ENCODE results near the gene EYS.
"Not testable (repeated sequence)": the region's sequence is repeated elsewhere in the genome, so short reads cannot be mapped to it uniquely, and the experiment has no call there.

EYS gene

DNA sequence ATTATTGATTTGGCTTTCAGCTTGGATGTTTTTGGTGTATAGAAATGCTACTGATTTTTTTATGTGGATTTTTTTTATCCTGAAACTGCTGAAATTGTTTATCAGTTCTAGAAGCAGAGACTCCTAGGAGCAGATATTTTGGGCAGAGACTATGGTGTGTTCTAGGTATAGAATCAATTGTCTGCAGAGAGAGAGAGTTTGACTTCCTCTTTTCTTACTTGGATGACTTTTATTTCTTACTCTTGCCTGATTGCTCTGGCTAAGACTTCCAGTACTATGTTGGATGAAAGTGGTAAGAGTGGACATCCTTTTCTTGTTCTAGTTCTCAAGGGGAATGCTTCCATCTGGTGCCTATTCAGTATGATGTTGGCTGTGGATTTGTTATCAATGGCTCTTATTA lies 1700.8 kb downstream of the EYS start:
- no peak for DNase-seq

DNA sequence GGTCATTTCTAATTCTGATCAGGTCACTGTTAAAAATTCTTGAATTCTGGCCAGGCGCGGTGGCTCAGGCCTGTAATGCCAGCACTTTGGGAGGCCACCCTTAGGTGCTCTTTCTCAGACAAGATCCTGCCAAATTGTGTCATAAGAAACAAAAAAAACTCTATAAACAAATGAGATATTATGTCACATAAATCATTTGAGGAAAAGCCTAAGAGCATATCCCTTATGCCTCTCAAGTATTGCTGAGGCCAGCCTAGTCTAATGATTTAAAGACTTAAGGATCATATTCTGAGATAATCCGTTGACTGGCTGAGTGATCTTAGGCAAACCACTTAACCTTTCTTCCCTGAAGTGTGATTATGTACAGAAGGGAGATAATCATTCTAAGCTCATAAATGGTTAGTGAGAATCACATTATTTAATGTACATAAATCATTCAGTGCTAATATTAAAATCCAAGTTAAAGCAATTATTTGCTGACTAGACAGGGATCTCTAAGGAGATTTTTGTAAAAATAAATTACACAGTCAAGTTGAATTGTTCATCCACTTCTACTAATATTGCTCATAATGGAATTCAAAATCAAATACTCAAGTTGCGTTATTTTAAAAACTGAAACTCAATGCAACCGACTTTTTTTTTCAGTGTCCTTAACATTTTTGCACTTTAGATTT lies 1706.1 kb downstream of the EYS start:
- no peak for DNase-seq

GRCh38 chr6:63999613-64000012 lies 1707.4 kb downstream of the EYS start:
- no peak for DNase-seq

- no peak for DNase-seq
Measured at GRCh38 chr6:63998991-63999390, 1708.0 kb downstream of the EYS start.

DNA sequence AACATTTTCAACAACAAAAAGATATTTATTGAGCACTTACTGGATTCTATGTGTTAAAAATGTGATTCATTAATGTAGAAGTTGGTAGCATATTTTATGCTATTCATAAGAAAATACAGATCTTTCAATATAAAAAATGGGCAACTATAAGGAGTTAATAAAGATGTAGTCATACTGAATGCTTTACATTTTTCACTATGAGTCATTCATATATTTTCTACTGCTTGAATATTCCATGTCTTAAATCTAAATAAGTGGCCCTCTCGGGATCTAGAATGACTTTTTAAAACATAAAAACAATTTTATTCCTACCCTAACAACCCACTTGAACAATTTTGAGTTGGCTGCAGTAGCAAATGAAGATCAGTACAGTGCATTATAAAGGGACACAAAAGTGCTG lies 1709.3 kb downstream of the EYS start:
- no peak for DNase-seq

- DNase-seq, result no peak
Measured at GRCh38 chr6:63997221-63997620, 1709.8 kb downstream of the EYS start.

GRCh38 chr6:63985223-63985622 lies 1721.8 kb downstream of the EYS start:
- no peak for DNase-seq

DNA sequence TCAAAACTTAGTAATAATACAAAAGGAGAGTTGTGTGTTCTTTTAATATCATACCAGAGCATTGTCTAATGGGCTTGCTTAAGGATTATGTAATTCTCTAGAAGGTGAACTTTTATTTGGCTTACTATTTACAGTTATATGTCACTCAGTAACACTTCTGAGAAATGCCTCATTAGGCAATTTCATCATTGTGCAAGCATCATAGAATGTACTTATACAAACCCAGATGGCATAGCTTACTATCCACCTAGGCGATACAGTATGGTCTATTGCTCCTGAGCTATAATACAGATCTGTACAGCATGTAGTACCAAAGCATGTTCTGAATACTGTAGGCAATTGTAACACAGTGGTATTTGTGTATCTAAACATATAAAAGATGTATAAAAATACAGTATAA lies 1731.3 kb downstream of the EYS start:
- DNase-seq, result no peak

- DNase-seq, result no peak
Measured at GRCh38 chr6:63968650-63969049, 1738.4 kb downstream of the EYS start.

GRCh38 chr6:63964366-63964765 lies 1742.7 kb downstream of the EYS start:
- DNase-seq, result no peak

GRCh38 chr6:63963769-63964315 lies 1743.2 kb downstream of the EYS start:
- no peak for DNase-seq

GRCh38 chr6:63953336-63954021 lies 1753.5 kb downstream of the EYS start:
- not testable (repeated sequence) for DNase-seq

- no peak for DNase-seq
Measured at GRCh38 chr6:63947792-63948529, 1759.1 kb downstream of the EYS start.

DNA sequence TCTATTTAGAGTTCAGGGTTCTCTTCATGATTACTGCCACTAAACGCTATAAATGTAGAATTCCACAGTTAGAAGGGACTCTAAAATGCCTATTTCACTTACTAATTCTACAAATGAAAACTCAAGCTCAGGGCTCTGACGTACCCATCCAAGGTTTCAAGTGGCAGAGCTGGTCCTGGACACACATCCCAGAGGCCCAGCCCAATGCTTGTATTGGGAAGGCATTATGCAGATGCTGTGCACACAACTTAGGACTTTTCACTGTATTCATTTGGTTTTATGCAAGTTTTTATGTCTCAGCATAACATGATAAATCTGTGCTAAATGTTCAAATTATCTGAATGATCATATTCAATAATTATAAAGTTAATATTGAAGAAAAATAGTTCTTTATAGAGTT lies 1761.0 kb downstream of the EYS start:
- no peak for DNase-seq

DNA sequence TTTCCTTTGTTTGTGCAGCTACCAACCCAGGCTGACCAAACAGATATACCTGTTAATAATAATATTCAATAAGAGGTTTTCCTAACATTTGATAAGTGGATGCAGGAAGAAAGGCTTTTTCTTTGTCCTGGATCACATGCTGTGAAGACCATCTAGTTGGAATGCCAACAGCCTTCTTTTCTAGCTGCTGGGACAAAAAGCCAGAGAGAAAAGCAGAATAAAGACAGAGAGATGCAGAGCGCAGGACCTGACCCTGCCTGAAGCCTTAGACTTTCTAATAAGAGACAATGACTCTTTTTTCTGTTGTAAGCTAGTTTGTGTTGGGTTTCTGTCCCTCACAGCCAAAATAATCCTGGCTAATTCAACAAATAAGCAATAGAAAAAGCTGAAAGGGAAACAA lies 1763.2 kb downstream of the EYS start:
- no peak for DNase-seq

- no peak for DNase-seq
Measured at GRCh38 chr6:63941747-63942470, 1765.1 kb downstream of the EYS start.

DNA sequence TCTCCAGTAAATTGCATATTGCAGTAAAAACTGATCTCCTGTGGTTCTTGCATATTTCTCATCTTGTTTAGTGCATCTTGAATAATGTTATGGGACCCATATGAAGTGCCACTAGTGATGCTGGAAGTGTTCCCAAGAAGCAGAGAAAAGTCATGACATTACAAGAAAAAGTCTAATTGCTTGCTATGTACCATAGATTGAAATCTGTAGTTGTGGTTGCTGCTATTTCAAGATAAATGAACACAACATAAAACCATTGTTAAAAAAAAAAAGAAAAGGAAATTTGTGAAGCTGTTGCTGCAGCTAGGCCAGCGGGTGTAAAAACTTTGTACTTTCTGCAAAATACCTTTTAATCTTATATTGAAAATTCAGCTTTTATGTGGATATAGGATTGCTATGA lies 1767.0 kb downstream of the EYS start:
- no peak for DNase-seq

GRCh38 chr6:63936399-63936798 lies 1770.6 kb downstream of the EYS start:
- DNase-seq, result no peak

DNA sequence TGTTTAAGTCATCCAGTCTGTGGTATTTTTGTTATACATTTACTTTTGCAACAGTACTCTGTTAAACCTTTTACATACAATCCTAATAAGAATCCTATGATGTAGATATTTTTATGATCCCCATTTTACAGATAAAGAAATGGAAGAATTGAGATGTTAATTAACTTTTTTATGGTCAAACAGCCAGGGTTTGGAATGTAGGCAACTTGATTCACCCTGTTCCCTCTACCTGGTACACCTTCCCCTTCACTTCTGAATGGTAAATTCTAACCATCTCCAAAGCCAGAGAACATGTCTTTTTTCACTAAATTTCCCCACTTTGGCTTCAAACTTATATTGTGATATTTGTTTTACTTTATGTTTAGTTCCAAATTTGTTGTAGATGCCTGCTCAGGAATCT lies 1771.3 kb downstream of the EYS start:
- no peak for DNase-seq

DNA sequence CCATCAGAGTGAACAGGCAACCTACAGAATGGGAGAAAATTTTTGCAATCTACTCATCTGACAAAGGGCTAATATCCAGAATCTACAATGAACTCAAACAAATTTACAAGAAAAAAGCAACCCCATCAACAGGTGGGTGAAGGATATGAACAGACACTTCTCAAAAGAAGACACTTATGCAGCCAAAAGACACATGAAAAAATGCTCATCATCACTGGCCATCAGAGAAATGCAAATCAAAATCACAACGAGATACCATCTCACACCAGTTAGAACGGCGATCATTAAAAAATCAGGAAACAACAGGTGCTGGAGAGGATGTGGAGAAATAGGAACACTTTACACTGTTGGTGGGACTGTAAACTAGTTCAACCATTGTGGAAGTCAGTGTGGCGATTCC lies 1773.1 kb downstream of the EYS start:
- not testable (repeated sequence) for DNase-seq

DNA sequence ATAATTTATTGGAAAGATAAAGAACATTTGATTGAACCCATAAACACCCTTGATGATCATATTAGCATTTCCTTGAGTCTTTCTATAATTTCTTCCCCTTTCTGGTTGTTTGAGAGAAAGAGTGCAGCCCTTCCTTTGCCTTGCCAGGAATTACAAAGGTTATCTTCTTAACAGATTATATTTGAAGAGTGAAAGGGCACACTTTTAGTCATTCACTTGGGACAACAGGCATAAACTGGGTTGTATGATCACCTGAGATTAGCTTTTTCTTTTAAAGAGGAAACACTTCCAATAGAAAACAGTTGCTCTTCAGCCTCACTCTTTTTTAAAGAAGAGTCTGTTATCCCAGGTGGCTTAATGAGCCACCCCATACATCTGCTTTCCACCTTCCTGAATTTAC lies 1776.2 kb downstream of the EYS start:
- DNase-seq, result no peak

GRCh38 chr6:63929111-63929510 lies 1777.9 kb downstream of the EYS start:
- DNase-seq, result no peak

GRCh38 chr6:63928613-63929012 lies 1778.4 kb downstream of the EYS start:
- no peak for DNase-seq

All from activated T-cell treated with anti-CD3 and anti-CD28 coated beads, Interleukin-2, amount 50 U/mL, for 1 hour (primary cell).